NCI-H1417 treated with DMSO at 0.1 percent for 48 hours (cell line): ENCODE results near the gene SORT1.

Source experiments
- DNase-seq: peaks from one replicate; lab custom pipeline; 2025; lab: John Stamatoyannopoulos, UW

Gene SORT1

GRCh38 chr1:109274533-109275476, 122.9 kb downstream of the SORT1 start:
- no peak for DNase-seq

GRCh38 chr1:109273570-109274288, 124.0 kb downstream of the SORT1 start:
- DNase-seq: no peak

DNA sequence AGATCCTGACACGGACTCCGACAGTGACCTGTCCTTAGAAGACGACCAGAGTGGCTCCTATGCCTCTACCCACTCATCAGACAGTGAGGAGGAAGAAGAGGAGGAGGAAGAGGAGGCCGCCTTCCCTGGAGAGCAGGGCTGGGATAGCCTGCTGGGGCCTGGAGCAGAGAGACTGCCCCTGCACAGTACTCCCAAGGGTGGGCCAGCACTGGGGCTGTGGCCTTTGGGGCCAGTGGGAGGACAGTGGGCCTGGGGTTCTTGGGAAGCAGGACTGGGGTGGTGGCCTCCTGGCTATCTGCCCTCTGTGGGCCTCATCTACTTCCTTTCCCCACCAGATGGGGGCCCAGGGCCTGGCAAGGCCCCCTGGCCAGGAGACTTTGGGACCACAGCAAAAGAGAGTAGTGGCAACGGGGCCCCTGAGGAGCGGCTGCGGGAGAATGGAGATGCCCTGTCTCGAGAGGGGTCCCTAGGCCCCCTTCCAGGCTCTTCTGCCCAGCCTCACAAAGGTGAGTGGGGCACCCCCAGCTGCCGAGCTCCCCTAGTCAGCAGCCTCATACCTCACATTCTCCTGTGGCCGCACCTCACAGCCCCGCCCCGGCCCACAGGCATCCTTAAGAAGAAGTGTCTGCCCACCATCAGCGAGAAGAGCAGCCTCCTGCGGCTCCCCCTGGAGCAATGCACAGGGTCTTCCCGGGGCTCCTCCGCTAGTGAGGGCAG, 124.7 kb downstream of the SORT1 start:
- DNase-seq: no peak

GRCh38 chr1:109272021-109272799, 125.5 kb downstream of the SORT1 start:
- no peak for DNase-seq

- no peak for DNase-seq
These were observed 126.3 kb downstream of the SORT1 start for GRCh38 chr1:109271458-109271857.

DNA sequence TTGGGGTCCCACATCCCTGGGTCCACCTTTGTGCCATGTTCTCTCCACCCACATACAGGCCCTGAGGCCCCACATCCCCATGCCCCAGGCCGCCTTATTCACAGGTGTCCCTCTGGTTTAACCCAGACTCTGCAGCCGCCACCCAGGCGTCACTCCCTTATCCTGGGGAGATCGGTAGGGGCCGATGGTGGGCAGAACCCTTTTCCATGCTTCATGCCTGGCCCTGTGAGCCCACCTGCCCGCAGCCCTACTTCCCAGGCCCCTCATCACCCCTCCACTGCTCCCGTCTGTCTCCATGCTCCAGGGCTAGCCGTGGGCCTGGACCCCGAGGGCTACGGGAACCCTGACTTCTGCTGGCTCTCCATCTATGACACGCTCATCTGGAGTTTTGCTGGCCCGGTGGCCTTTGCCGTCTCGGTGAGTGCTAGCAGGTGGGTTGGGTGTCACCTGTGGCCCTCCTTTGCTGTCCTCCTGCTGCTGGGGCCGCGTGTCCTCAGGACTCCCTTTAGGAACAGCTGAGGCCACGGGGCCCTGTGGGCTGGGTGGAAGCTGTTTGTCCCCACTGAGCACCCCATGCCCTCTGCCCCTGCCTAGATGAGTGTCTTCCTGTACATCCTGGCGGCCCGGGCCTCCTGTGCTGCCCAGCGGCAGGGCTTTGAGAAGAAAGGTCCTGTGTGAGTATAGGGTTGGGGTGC, 126.9 kb downstream of the SORT1 start:
- no peak for DNase-seq

DNA sequence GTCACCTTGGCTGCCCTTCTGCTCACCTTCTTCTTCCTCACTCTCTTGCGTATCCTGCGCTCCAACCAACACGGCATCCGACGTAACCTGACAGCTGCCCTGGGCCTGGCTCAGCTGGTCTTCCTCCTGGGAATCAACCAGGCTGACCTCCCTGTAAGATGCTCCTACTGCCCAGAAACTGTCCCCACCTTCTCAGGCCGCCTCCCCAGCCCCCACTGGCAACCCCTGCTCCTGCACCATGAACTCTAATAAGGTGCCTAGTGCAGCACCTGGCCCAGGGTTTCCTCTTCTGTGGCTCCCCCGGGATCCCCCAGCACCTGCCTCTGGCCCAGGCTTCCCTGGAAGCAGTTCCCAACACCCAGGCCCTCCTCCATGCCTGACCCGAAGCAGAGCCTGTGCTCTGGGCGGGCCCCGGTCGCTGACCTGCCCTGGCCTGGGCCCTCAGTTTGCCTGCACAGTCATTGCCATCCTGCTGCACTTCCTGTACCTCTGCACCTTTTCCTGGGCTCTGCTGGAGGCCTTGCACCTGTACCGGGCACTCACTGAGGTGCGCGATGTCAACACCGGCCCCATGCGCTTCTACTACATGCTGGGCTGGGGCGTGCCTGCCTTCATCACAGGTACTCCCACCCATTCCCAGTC, 127.6 kb downstream of the SORT1 start:
- no peak for DNase-seq

GRCh38 chr1:109269212-109269980, 128.3 kb downstream of the SORT1 start:
- no peak for DNase-seq

DNA sequence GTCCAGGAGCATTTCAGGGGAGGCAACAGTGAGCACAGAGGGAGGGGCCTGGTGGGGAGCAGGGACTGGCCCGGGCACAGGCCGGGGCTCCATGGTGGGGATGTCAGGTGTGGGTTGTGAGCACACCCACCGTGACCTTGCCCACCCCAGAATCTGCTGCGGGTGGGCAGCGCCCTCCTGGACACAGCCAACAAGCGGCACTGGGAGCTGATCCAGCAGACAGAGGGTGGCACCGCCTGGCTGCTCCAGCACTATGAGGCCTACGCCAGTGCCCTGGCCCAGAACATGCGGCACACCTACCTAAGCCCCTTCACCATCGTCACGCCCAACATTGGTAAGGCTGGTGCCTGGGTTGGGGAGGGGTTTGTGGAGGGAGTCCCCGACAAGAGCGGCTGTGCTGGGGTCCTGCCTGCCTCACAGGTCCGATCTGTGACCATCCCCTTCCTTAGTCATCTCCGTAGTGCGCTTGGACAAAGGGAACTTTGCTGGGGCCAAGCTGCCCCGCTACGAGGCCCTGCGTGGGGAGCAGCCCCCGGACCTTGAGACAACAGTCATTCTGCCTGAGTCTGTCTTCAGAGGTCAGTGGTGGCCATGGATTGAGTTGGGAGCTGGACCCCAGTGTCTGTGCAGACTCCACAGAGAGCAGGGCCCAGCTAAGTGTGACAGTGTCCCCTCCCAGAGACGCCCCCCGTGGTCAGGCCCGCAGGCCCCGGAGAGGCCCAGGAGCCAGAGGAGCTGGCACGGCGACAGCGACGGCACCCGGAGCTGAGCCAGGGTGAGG, 129.1 kb downstream of the SORT1 start:
- no peak for DNase-seq

DNA sequence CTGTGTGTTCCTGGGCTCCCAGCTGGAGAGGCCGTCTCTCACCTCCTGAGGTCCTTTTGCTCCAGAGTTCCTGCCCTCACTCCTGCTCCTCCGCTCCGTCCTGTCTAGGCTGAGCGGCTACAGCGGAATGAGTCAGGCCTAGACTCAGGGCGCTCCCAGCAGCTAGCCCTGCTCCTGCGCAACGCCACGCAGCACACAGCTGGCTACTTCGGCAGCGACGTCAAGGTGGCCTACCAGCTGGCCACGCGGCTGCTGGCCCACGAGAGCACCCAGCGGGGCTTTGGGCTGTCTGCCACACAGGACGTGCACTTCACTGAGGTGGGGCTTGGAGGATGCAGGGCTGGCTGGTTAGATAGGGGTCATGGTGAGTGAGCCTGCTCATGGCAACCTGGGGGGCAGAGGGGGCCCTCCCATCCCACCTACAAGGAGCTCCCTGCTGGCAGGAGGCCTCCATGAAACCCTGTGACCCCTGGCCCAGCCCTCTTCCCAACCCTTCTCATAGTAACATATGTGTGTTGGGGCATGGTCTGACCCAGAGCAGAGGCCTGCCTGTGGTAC, 129.9 kb downstream of the SORT1 start:
- no peak for DNase-seq

- no peak for DNase-seq
These were observed 130.8 kb downstream of the SORT1 start for GRCh38 chr1:109266965-109267364.

DNA sequence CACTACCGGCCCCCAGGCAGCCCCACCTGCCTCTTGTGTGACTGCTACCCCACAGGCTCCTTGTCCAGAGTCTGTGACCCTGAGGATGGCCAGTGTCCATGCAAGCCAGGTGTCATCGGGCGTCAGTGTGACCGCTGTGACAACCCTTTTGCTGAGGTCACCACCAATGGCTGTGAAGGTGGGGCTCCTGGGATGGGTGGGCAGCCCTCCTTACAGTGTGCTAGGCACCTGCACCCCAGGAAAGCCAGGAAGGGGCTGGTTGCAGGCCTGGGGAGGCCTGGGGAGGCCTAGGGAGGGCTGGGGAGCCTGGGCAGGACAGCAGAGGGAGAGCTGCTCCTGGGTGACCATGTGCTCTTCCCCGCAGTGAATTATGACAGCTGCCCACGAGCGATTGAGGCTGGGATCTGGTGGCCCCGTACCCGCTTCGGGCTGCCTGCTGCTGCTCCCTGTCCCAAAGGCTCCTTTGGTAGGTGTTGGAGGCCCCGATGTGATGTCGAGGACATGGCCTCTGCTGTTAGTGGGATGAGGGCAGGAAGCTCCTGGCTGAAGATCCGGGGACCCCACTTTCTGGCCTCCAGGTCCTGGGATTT, 131.9 kb downstream of the SORT1 start:
- DNase-seq: no peak

GRCh38 chr1:109265016-109265415, 132.7 kb downstream of the SORT1 start:
- DNase-seq: no peak

DNA sequence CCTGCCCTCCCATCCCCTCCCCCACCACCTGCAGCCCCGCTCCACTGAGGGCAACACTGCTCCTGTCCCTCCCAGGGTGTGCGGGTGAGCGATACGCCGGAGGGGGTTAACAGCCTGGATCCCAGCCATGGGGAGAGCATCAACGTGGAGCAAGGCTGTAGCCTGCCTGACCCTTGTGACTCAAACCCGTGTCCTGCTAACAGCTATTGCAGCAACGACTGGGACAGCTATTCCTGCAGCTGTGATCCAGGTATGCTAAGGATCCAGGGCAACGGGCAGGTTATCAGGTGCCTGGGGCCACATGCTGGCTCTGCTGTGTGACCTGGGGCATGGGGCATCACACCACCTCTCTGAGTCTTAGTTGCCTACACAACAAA, 133.4 kb downstream of the SORT1 start:
- no peak for DNase-seq

DNA sequence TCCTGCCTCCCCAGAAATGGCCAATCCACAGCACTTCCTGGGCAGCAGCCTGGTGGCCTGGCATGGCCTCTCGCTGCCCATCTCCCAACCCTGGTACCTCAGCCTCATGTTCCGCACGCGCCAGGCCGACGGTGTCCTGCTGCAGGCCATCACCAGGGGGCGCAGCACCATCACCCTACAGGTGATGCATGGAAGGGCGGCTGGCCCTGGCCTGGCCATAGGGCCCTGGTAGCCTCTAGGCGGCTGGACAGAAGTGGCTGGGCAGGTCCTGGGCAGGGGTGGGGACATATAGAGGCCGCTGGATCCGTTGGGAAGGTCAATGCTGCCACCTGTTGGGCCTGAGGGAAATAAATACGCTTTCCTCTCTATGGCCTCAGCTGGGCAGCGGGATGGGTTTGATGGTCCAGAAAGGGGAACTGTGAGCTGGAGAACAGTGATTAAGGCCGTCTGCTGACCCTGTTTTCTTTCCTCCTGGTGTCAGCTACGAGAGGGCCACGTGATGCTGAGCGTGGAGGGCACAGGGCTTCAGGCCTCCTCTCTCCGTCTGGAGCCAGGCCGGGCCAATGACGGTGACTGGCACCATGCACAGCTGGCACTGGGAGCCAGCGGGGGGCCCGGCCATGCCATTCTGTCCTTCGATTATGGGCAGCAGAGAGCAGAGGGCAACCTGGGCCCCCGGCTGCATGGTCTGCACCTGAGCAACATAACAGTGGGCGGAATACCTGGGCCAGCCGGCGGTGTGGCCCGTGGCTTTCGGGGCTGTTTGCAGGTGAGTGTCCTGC, 133.9 kb downstream of the SORT1 start:
- peak; percentile 60 for DNase-seq

DNA sequence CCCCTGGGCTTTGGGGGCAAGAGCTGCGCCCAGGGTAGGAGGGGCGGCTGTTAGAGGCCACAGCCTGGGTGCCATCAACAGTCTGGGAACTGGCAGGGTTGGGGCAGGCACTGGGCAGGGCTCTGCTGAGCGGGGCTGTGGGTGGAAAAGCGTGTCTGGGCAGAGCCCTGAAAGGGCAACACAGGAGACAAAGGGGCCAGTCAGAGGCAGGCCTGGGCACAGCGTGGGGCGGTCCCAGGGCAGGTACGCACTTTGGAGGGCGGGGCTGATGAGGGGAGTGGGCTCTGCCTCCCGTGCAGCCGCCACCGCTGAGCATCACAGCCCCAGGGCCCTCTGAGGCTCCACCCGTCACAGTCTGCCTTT, 134.5 kb downstream of the SORT1 start:
- no peak for DNase-seq

GRCh38 chr1:109262231-109263055, 135.3 kb downstream of the SORT1 start:
- DNase-seq: no peak
